DMS114 treated with DMSO at 0.1 percent for 48 hours (cell line): ENCODE results near the gene TCF7L1.
"Not testable (repeated sequence)": the region's sequence is repeated elsewhere in the genome, so short reads cannot be mapped to it uniquely, and the experiment has no call there.

ENCODE experiments used
- DNase-seq: peaks from one replicate; lab custom pipeline; 2025; ENCODE audit not compliant: unreplicated experiment; lab: John Stamatoyannopoulos, UW

Gene TCF7L1

GRCh38 chr2:85132834-85133637 lies at the start of gene TCF7L1:
Gene TCF7L1, plus strand, starts transcription at chr2:85133392. Its CDS starts 293 bp downstream, at chr2:85133685.
- DNase-seq: peak; percentile 66

GRCh38 chr2:85085563-85085962 lies 47.6 kb upstream of the TCF7L1 start:
- DNase-seq: no peak

- no peak for DNase-seq
These were observed 45.7 kb upstream of the TCF7L1 start for GRCh38 chr2:85087541-85087940.

GRCh38 chr2:85088921-85089320 lies 44.3 kb upstream of the TCF7L1 start:
- DNase-seq: no peak

- no peak for DNase-seq
These were observed 43.6 kb upstream of the TCF7L1 start for GRCh38 chr2:85089585-85089984.

- no peak for DNase-seq
These were observed 41.4 kb upstream of the TCF7L1 start for GRCh38 chr2:85091838-85092237.

GRCh38 chr2:85095094-85095493 lies 38.1 kb upstream of the TCF7L1 start:
- DNase-seq: no peak

GRCh38 chr2:85096616-85097015 lies 36.6 kb upstream of the TCF7L1 start:
- DNase-seq: no peak

- DNase-seq: no peak
These were observed 29.0 kb upstream of the TCF7L1 start for GRCh38 chr2:85104228-85104627.

- no peak for DNase-seq
These were observed 26.6 kb upstream of the TCF7L1 start for GRCh38 chr2:85106489-85107180.

- no peak for DNase-seq
These were observed 22.1 kb upstream of the TCF7L1 start for GRCh38 chr2:85110991-85111560.

GRCh38 chr2:85111819-85112281 lies 21.3 kb upstream of the TCF7L1 start:
- DNase-seq: no peak

- no peak for DNase-seq
These were observed 20.1 kb upstream of the TCF7L1 start for GRCh38 chr2:85112906-85113625.

- DNase-seq: no peak
These were observed 18.4 kb upstream of the TCF7L1 start for GRCh38 chr2:85114586-85115330.

- DNase-seq: no peak
These were observed 17.0 kb upstream of the TCF7L1 start for GRCh38 chr2:85116207-85116606.

GRCh38 chr2:85119900-85120299 lies 13.3 kb upstream of the TCF7L1 start:
- no peak for DNase-seq

- no peak for DNase-seq
These were observed 12.8 kb upstream of the TCF7L1 start for GRCh38 chr2:85120363-85120762.

GRCh38 chr2:85126462-85126861 lies 6.7 kb upstream of the TCF7L1 start:
- DNase-seq: not testable (repeated sequence)

- DNase-seq: no peak
These were observed 3.3 kb upstream of the TCF7L1 start for GRCh38 chr2:85129861-85130260.

- no peak for DNase-seq
These were observed 2.8 kb upstream of the TCF7L1 start for GRCh38 chr2:85130407-85130806.

GRCh38 chr2:85131116-85131515 lies 2.1 kb upstream of the TCF7L1 start:
- DNase-seq: peak; percentile 38
